Testis (tissue), 2 donors: ENCODE data around the gene ARRDC5.

ENCODE experiments used
- CTCF ChIP-seq, 3 experiments: fragments of 450-650 bp in 2 of 3; fragments of 200-600 bp in 1 of 3; sonication (generic) in 1 of 3; IDR thresholded peaks; one replicate each; pipeline ENCODE4 v1.5.1; 2016 to 2019; ENCODE audit warnings: antibody characterized with exemption in 3 of 3, mild to moderate bottlenecking in 2 of 3, moderate library complexity in 1 of 3
- POLR2A ChIP-seq: fragments of 450-650 bp; IDR thresholded peaks from one replicate; pipeline ENCODE4 v1.6.1; 2017; ENCODE audit warnings: antibody characterized with exemption, mild to moderate bottlenecking, moderate library complexity

GRCh38 chr19:4923276-4923747, 20.6 kb upstream of the ARRDC5 start:
- TF ChIP-seq CTCF (IDR thresholded peaks at IDR 0.05) (no peak), POLR2A (no peak)
